Adrenal gland (tissue), 5 donors: ENCODE data around the gene NOVA2.

Experiments used
- CTCF ChIP-seq, 6 experiments: fragments of 450-650 bp in 4 of 6; fragments of 200-600 bp in 2 of 6; sonication (generic) in 1 of 6; IDR thresholded peaks; 1 replicate in 5 of 6; 2 replicates in 1 of 6; pipeline versions ENCODE4 v1.5.1 to v1.8.0; 2016 to 2021; ENCODE audit warnings: antibody characterized with exemption in 6 of 6, mild to moderate bottlenecking in 2 of 6, moderate library complexity in 1 of 6
- POLR2A ChIP-seq, 2 donors: fragments of 450-650 bp; IDR thresholded peaks; one replicate each; pipeline ENCODE4 v1.6.1; 2017; ENCODE audit warnings: antibody characterized with exemption in 2 of 2, mild to moderate bottlenecking in 2 of 2, moderate library complexity in 1 of 2
- donor health status: DM: no; HTN: no; CAD: no.

GRCh38 chr19:45886427-45887199 is 87.1 kb downstream of the NOVA2 start:
- no peak for TF ChIP-seq CTCF (IDR thresholded peaks at IDR 0.05)
- TF ChIP-seq POLR2A (IDR thresholded peaks at IDR 0.05) = peak; percentile 69 to 70
